K562 (cell line): ENCODE data around the gene CD46. TPM values are rescaled to one million over a fixed set of nuclear protein-coding genes. Genes with fewer than 3 reads are reported as not detected.
A peak's percentile ranks its signal among the peaks of the same experiment; 100 is the strongest.

Experiments used
- ATF4 ChIP-seq: fragments of 450-650 bp; formaldehyde crosslinking; IDR thresholded peaks from 2 replicates; pipeline ENCODE4 v1.4.0; 2022; ENCODE audit warnings: mild to moderate bottlenecking, moderate library complexity
- BCL6 ChIP-seq: fragments of 250-450 bp; sonication (Bioruptor Pico); IDR thresholded peaks from 2 replicates; pipeline ENCODE4 v1.4.0; 2020
- CBFB ChIP-seq: sonication (generic); formaldehyde crosslinking; IDR thresholded peaks from 2 replicates; pipeline ENCODE4 v1.4.0; 2020; ENCODE audit warnings: mild to moderate bottlenecking, missing genetic modification reagents
- CEBPZ ChIP-seq: fragments of 150-350 bp; IDR thresholded peaks from 2 replicates; pipeline ENCODE4 v1.6.1; 2014; ENCODE audit warnings: low read depth, mild to moderate bottlenecking, low read length, borderline replicate concordance
- HDAC8 ChIP-seq: fragments of 450-650 bp; IDR thresholded peaks from 2 replicates; pipeline ENCODE4 v1.6.1; 2016; ENCODE audit warnings: mild to moderate bottlenecking, missing genetic modification characterization, moderate library complexity, missing compliant biosample characterization
- NFRKB ChIP-seq: fragments of 450-650 bp; IDR thresholded peaks from 2 replicates; pipeline ENCODE4 v1.6.1; 2016; ENCODE audit warnings: low read depth
- NR3C1 ChIP-seq: sonication (generic); formaldehyde crosslinking; IDR thresholded peaks from 2 replicates; pipeline ENCODE4 v1.8.1; 2022; ENCODE audit warnings: missing genetic modification reagents
- PHF21A ChIP-seq: fragments of 450-650 bp; IDR thresholded peaks from 2 replicates; pipeline ENCODE4 v1.6.1; 2017; ENCODE audit warnings: low read depth, borderline replicate concordance
- POLR3A ChIP-seq: IDR thresholded peaks from 2 replicates; pipeline ENCODE4 v1.6.1; 2011; ENCODE audit warnings: borderline replicate concordance, mild to moderate bottlenecking, moderate library complexity; ENCODE audit not compliant: insufficient read length, insufficient read depth; ENCODE audit errors: extremely low read depth
- PURB ChIP-seq: sonication (generic); formaldehyde crosslinking; IDR thresholded peaks from 2 replicates; pipeline ENCODE4 v1.9.0; 2021; ENCODE audit warnings: low read depth, mild to moderate bottlenecking, missing genetic modification reagents
- VEZF1 ChIP-seq: fragments of 200-800 bp; sonication (Bioruptor generic); IDR thresholded peaks from 2 replicates; pipeline ENCODE4 v1.6.1; 2017; ENCODE audit warnings: missing genetic modification characterization, missing compliant biosample characterization
- ZHX1 ChIP-seq: fragments of 150-350 bp; conservative IDR thresholded peaks from 2 replicates; pipeline ENCODE4 v1.6.1; 2014; ENCODE audit warnings: low read length
- ZKSCAN1 ChIP-seq: fragments of 150-350 bp; IDR thresholded peaks from 2 replicates; pipeline ENCODE4 v1.6.1; 2016; ENCODE audit warnings: low read depth, low read length
- ZNF143 ChIP-seq: sonication (generic); formaldehyde crosslinking; IDR thresholded peaks from 2 replicates; pipeline ENCODE4 v1.9.0; 2022; ENCODE audit warnings: mild to moderate bottlenecking, missing genetic modification reagents
- ZNF431 ChIP-seq: sonication (generic); formaldehyde crosslinking; IDR thresholded peaks from 2 replicates; pipeline ENCODE4 v1.8.0; 2022; ENCODE audit warnings: mild to moderate bottlenecking, missing genetic modification reagents
- ZNF436 ChIP-seq: fragments of 250-450, 450-650 bp; sonication (Bioruptor Pico); formaldehyde crosslinking; IDR thresholded peaks from 2 replicates; pipeline ENCODE4 v1.7.0; 2020; ENCODE audit warnings: mild to moderate bottlenecking
- ZNF668 ChIP-seq: fragments of 250-450 bp; sonication (Bioruptor Pico); IDR thresholded peaks from 2 replicates; pipeline ENCODE4 v1.8.0; 2022; ENCODE audit warnings: mild to moderate bottlenecking, inconsistent platforms
- ZNF695 ChIP-seq: fragments of 450-650 bp; formaldehyde crosslinking; IDR thresholded peaks from 2 replicates; pipeline ENCODE4 v1.4.0; 2020; ENCODE audit warnings: mild to moderate bottlenecking, moderate library complexity
- polyA plus RNA-seq, 8 experiments: library from polyadenylated mRNA; depleted of rRNA in 4 of 8; stranded (reverse) in 5 of 8; unstranded in 3 of 8; fragments of >200 nt; fragmentation: Nextera tagmentation in 2 of 8; fragmentation: Illumina TruSeq in 1 of 8; extraction: Ambion mirVana in 2 of 8; extraction: Trizol in 1 of 8; gene quantifications; 2 replicates each; pipeline versions ENCODE4 v1.2.1 to v1.2.3, GENCODE V29; 2011 to 2014; ENCODE audit warnings: inconsistent platforms in 1 of 8, missing spikeins in 1 of 8
- total RNA-seq, 7 experiments: library from RNA; depleted of rRNA in 6 of 7; stranded (reverse); fragments of >200 nt in 6 of 7; fragmentation: Illumina TruSeq in 2 of 7; extraction: Trizol in 2 of 7; gene quantifications; 2 replicates each; pipeline versions ENCODE4 v1.2.1 to v1.2.3, GENCODE V29; 2011 to 2021; ENCODE audit warnings: low replicate concordance in 1 of 7

The CD46 gene
- total and polyA plus RNA-seq, 9 of the 15 experiments (the other 6 are each of a cell fraction or from before 2014, with no cell fraction given) = 87.9 to 374 (median 156) TPM

GRCh38 chr1:207751790-207752455 is at the start of gene CD46 (continued):
- TF ChIP-seq ATF4 (CRISPR knock-in tag) (no peak), ZNF143 (CRISPR knock-in tag) (0 out of 2 replicates have a peak, but pooled peaks have one; percentile 10), PURB (CRISPR knock-in tag) (no peak), ZHX1 (no peak), HDAC8 (0 out of 2 replicates have a peak, but pooled peaks have one; percentile 22), ZNF436 (CRISPR knock-in tag) (no peak), ZKSCAN1 (no peak), PHF21A (0 out of 2 replicates have a peak, but pooled peaks have one; percentile 7), ZNF431 (CRISPR knock-in tag) (no peak), ZNF668 (CRISPR knock-in tag) (0 out of 2 replicates have a peak, but pooled peaks have one; percentile 27), NR3C1 (CRISPR knock-in tag) (no peak), ZNF695 (no peak), NFRKB (peak; percentile 75), POLR3A (no peak), CEBPZ (no peak), BCL6 (CRISPR knock-in tag) (no peak), CBFB (no peak), VEZF1 (no peak; the same call in 1 of the 2 replicates)
